Motor neuron (in vitro differentiated cells): ENCODE measurements around the gene RNF125. TPM values are rescaled to one million over a fixed set of nuclear protein-coding genes. Genes with fewer than 3 reads are reported as not detected.
A peak's percentile ranks its signal among the peaks of the same experiment; 100 is the strongest.
"Not testable (repeated sequence)": the region's sequence is repeated elsewhere in the genome, so short reads cannot be mapped to it uniquely, and the experiment has no call there.

Source experiments
- ATAC-seq, 8 experiments: fragments of 200-7000 bp; cut with Tn5 transposase; replicated peaks in 6 of 8; 2 replicates each; pipeline ENCODE4 v1.8.0; 2021; ENCODE audit warnings: mild to moderate bottlenecking in 8 of 8, moderate library complexity in 8 of 8
- H3K27ac ChIP-seq, 2 donors: fragments of 250-450 bp; sonication (Bioruptor Pico); 2 replicates each; pipeline ENCODE4 v1.9.0; 2021; ENCODE audit warnings: antibody characterized with exemption in 2 of 2, mild to moderate bottlenecking in 2 of 2, moderate library complexity in 1 of 2
- H3K4me1 ChIP-seq, 2 donors: fragments of 250-450 bp; sonication (Bioruptor Pico); replicated peaks in 1 of 2; 2 replicates each; pipeline ENCODE4 v1.6.1; 2021; ENCODE audit warnings: antibody characterized with exemption in 2 of 2, mild to moderate bottlenecking in 2 of 2, moderate library complexity in 1 of 2
- H3K4me3 ChIP-seq, 5 donors: fragments of 250-450 bp; sonication (Bioruptor Pico); 2 replicates each; pipeline ENCODE4 v1.9.0; 2021; ENCODE audit warnings: antibody characterized with exemption in 5 of 5, mild to moderate bottlenecking in 5 of 5, moderate library complexity in 4 of 5
- WGBS, 10 experiments: fragments of 450-650 bp; shearing (Covaris generic); methylation state at CpG; one replicate each; pipeline ENCODE4 v1.0.0; 2022; 5-methylcytosine and 5-hydroxymethylcytosine counted together
- in situ Hi-C, 9 experiments: fragments of 400-800 bp; cut with MboI; loops; one replicate each; pipeline ENCODE4 v1.15.0; 2021; ENCODE audit warnings: low sequenced_read_pairs in 9 of 9, low pct_unique_long_range_greater_than_20kb in 2 of 9; ENCODE audit not compliant: unreplicated experiment in 9 of 9
- total RNA-seq, 8 experiments: library from RNA; unstranded; fragments of 300-600 nt; gene quantifications; 2 replicates each; pipeline versions ENCODE4 v1.2.3 to v1.2.4, GENCODE V29; 2022

The RNF125 gene
- total RNA-seq, 8 experiments from 2014 or later, result 0.64 to 5.7 (median 1.4) TPM

DNA sequence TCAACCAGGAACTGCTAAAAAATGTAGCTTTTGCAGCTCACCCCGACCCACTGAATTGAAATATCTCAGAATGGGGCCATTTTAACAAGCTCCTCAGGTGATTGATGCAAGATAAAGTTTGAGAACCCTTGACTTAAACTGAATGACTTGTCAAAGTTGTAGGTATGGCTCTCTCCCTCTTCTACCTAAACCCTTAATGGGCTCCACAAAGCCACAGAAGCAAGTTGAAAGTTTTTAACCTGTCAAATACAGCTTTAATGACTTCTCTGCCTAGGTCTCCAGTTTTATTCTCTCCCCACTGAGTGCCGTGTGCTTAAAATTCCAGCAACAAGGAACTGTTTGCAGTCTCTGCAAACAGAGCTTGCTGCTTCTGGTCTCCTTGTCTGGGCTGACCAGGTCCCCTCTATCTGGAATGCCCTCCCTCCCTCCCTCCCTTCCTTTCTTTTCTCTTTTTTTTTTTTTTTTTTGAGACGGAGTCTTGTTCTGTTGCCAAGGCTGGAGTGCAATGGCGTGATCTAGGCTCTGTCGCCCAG is 19.7 kb upstream of the RNF125 start:
- 0 to 92% (median 75%) methylated on average over 1 to 4 of the region's 5 CpGs; no CpG with 5 or more reads in 1 of the 10 experiments for WGBS, 10 experiments
- H3K4me3 ChIP-seq, result no peak overlapping the region
- in situ Hi-C loops, result loop anchor here in 1 of 9 experiments (25.0 kb wide), 1 partner anchor 437 kb away; no protein-coding TSS in a partner anchor
- no peak overlapping the region for H3K27ac ChIP-seq
- peaks cover 0 to 5% of the 10 kb centered on the region in 2 donors for H3K4me1 ChIP-seq
- ATAC-seq, result no peak

DNA sequence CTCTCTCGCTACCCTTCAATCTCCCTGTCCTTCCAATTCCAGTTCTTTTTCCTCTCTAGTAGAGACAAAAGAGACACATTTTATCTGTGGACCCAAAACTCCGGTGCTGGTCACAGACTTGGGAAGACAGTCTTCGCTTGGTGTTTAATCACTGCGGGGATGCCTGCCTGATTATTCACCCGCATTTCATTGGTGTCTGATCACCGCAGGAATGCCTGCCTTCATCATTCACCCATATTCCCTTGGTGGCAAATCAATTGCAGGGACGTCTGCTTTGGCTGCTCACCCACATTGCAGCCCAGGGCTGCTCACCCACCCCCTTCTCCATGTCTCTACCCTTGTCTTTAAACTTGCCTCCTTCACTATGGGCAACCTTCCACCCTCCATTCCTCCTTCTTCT is 17.5 kb upstream of the RNF125 start:
- H3K4me3 ChIP-seq, ATAC-seq, H3K27ac ChIP-seq, in situ Hi-C loops, H3K4me1 ChIP-seq: not testable (repeated sequence)
- 57 to 100% (median 80%) methylated on average over 2 to 7 of the region's 7 CpGs; no CpG with 5 or more reads in 2 of the 10 experiments for WGBS, 10 experiments

DNA sequence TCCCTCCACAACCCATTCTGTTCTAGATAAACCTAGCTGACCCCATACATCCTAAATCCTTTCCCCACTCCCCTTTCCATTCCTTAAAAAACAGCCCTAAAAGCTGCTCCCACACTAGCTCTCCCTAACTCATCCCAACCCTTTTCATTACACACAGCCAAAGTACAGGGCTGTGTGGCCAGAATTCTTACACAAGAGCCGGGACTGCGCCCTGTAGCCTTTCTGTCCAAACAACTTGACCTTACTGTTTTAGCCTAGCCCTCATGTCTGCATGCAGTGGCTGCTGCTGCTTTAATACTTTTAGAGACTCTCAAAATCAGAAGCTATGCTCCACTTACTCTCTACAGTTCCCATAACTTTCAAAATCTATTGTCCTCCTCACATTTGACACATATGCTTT is 14.8 kb upstream of the RNF125 start:
- WGBS, 10 experiments, result 19 to 100% (median 82%) methylated on average over 2 of the region's 2 CpGs; no CpG with 5 or more reads in 4 of the 10 experiments
- H3K27ac ChIP-seq, in situ Hi-C loops, H3K4me1 ChIP-seq, ATAC-seq, H3K4me3 ChIP-seq: not testable (repeated sequence)

GRCh38 chr18:32010124-32010721 is 8.4 kb upstream of the RNF125 start:
- in situ Hi-C loops, result no loop called here
- Histone ChIP-seq H3K27ac (no peak overlapping the region), H3K4me1 (no peaks in the 10 kb centered on the region), H3K4me3 (no peak overlapping the region)
- WGBS, 10 experiments, result 17 to 96% (median 82%) methylated on average over 1 to 5 of the region's 5 CpGs; no CpG with 5 or more reads in 2 of the 10 experiments
- ATAC-seq, result peak in 4 of 8 experiments; percentile 21 to 66 (median 51)

- 72 to 100% (median 96%) methylated on average over 2 to 3 of the region's 3 CpGs; no CpG with 5 or more reads in 3 of the 10 experiments for WGBS, 10 experiments
- peak in 1 of 8 experiments; percentile 90 for ATAC-seq
- no peak overlapping the region for H3K27ac ChIP-seq
These were observed 7.4 kb upstream of the RNF125 start for GRCh38 chr18:32011193-32011592.

DNA sequence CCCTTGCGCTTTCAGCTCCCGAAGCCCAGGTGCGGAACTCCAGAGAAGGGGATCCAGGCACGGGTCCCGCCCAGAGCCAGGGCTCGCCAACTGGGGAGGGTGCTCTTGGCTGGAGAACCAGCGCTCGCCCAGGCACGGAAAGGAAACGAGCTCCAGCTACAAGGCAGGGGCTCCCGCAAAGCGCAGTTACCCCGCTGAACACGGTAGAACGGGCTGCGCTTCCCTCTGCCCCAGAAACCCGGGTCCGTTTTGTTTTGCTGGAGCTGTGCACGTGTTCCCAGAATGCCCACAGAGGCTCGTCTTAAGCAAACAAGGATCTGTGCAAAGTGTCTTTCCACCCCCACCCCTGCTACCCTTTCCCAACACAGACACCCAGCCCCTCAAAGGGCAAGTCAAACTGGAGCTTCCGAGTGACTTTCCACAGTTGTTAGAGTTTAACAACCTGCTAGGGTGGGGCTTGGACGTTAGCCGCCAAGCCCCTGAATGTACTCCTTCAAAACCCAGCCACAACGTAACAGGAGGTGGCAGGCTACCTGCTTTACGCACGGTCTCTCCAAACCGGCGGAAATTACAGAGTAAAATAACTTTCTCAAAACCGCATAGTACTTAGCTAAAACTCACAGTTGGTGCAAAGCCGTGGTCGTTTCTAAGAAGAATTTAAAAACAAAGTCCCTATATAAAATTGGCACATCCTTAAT is 775 bp downstream of the RNF125 start:
- Histone ChIP-seq H3K27ac (no peak overlapping the region), H3K4me1 (peaks cover 0 to 3% of the 10 kb centered on the region in 2 donors), H3K4me3 (peak overlapping the region; percentile 39 to 50 (median 44))
- in situ Hi-C loops, result no loop called here
- 0 to 38% (median 13%) methylated on average over 1 to 9 of the region's 31 CpGs; no CpG with 5 or more reads in 1 of the 10 experiments for WGBS, 10 experiments
- peak; percentile 2 to 48 (median 38) for ATAC-seq

More at GRCh38 chr18:32011193-32011592, 7.4 kb upstream of the RNF125 start:
- no peak overlapping the region for H3K4me3 ChIP-seq
- no peaks in the 10 kb centered on the region for H3K4me1 ChIP-seq
- in situ Hi-C loops, result no loop called here

DNA sequence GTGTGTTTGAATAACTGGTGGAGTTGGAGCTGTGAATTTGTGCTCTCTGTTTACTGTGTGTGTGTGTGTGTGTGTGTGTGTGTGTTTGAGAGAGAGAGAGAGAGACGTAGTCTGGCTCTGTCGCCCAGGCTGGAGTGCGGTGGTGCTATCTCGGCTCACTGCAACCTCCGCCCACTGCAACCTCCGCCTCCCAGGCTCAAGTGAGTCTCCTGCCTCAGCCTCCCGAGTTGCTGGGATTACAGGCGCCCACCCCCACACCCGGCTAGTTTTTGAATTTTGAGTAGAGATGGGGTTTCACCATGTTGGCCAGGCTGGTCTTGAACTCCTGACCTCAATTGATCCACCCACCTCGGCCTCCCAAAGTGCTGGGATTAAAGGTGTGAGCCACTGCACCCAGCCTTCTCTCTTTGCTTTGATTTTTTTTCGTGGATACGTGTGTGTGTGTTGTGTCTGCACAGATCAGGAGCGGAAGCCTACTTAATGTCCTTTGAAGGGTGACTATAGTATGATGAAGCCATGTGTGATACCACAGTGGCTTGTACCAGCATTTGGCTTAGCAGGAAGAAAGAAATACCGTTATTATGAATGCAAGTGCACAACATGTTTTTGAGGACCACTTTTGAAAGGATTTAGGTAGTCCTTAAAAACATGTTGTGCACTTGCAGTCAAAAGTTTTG is 1.5 kb downstream of the RNF125 start:
- 60 to 100% (median 81%) methylated on average over 2 to 5 of the region's 14 CpGs; no CpG with 5 or more reads in 4 of the 10 experiments for WGBS, 10 experiments
- peak overlapping the region in 1 of 5 donors; percentile 46 for H3K4me3 ChIP-seq
- H3K27ac ChIP-seq, in situ Hi-C loops, ATAC-seq, H3K4me1 ChIP-seq: not testable (repeated sequence)

DNA sequence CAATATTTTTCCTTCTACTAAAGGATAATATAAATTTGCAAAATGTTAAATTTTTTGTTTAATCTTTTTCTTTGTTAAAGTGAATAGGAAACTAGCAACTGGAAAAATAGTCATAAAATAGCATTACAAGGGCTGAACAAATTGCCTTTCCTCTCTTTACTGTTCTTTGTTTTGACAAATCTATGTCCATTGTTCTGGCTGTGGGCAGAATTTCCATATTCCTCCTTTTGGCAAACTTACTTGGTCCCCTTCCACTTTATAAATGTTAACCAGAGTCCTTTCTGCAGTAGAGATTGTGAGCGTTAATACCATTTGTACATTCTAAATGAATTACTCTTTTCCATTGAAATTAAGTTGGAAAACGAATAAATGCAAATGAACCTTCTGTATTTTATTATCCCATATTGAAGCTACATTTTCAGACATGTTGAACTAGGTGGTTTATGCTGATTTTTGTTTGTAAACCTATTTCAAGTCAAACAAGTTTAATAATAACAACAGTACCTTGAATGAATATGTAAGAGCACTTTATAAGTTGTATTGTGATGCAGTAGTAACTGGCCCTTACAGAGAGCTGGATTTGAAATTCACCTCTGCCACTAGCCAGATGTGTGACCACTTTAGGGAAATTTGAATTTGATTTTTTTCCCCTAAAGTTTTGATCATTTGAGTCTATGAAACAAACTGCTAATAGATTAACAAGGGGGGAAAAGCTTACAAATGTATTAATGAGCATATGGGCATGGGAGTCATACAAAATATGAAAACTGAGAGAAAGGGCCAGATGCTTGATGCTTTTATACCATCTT is 3.3 kb downstream of the RNF125 start:
- WGBS, 10 experiments, result 0 to 72% (median 28%) methylated on average over 1 to 2 of the region's 2 CpGs
- H3K4me1 ChIP-seq, result peaks cover 0 to 3% of the 10 kb centered on the region in 2 donors
- ATAC-seq, result no peak
- no peak overlapping the region for H3K4me3 ChIP-seq
- H3K27ac ChIP-seq, result no peak overlapping the region
- in situ Hi-C loops, result no loop called here

DNA sequence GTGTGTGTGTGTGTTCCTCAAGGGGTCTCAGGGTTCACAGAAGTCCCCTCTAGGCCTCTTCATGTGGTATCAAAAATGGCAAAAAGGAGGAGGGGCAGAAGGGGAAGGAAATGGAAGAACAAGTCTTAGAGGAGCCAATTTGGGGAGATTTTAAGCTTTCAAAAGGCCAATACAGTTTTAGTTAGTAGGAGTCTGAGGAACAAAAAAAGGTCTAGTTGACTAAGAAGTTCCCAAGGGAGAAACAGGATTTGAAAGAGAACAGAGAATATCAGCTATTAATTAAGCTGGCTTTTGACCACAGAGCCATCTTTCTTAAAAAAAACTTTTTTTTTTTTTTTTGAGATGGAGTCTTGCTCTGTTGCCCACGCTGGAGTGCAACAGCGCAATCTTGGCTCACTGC is 7.1 kb downstream of the RNF125 start:
- WGBS, 10 experiments, result 86 to 100% (median 92%) methylated on average over 2 of the region's 2 CpGs; no CpG with 5 or more reads in 5 of the 10 experiments
- in situ Hi-C loops, result no loop called here
- Histone ChIP-seq H3K4me1 (no peaks in the 10 kb centered on the region), H3K4me3 (no peak overlapping the region), H3K27ac (no peak overlapping the region)
- no peak for ATAC-seq

- 56 to 100% (median 77%) methylated on average over 1 to 4 of the region's 4 CpGs for WGBS, 10 experiments
These were observed 8.0 kb downstream of the RNF125 start for GRCh38 chr18:32026491-32027086.

GRCh38 chr18:32029558-32029957 is 10.9 kb downstream of the RNF125 start:
- no peak overlapping the region for H3K27ac ChIP-seq
- no peak overlapping the region for H3K4me3 ChIP-seq
- no peaks in the 10 kb centered on the region for H3K4me1 ChIP-seq
- in situ Hi-C loops, result no loop called here
- 25 to 100% (median 78%) methylated on average over 1 of the region's 1 CpG; no CpG with 5 or more reads in 2 of the 10 experiments for WGBS, 10 experiments
- ATAC-seq, result no peak

More at GRCh38 chr18:32026491-32027086, 8.0 kb downstream of the RNF125 start:
- in situ Hi-C loops, result no loop called here
- H3K27ac ChIP-seq, result no peak overlapping the region
- no peak for ATAC-seq
- H3K4me1 ChIP-seq, result no peaks in the 10 kb centered on the region
- no peak overlapping the region for H3K4me3 ChIP-seq

- ATAC-seq, result no peak
- H3K27ac ChIP-seq, result no peak overlapping the region
- H3K4me3 ChIP-seq, result no peak overlapping the region
- no peaks in the 10 kb centered on the region for H3K4me1 ChIP-seq
- WGBS, 10 experiments, result 56 to 96% (median 78%) methylated on average over 2 to 8 of the region's 9 CpGs; no CpG with 5 or more reads in 4 of the 10 experiments
- in situ Hi-C loops, result no loop called here
These were observed 14.0 kb downstream of the RNF125 start for GRCh38 chr18:32032609-32033008.
